WTC11 (cell line): ENCODE measurements around the gene CREB1. TPM values are rescaled to one million over a fixed set of nuclear protein-coding genes. Genes with fewer than 3 reads are reported as not detected.
"Not testable (repeated sequence)": the region's sequence is repeated elsewhere in the genome, so short reads cannot be mapped to it uniquely, and the experiment has no call there.

ENCODE experiments used
- ATAC-seq: fragments of 200-7000 bp; cut with Tn5 transposase; 2 replicates; pipeline ENCODE4 v1.10.0; 2021; ENCODE audit warnings: mild to moderate bottlenecking, moderate library complexity
- CTCF ChIA-PET: fragments of 300-600 bp; sonication (Branson Sonifier 250); formaldehyde crosslinking; loops from one replicate; lab custom pipeline; 2021; ENCODE audit warnings: antibody characterized with exemption; lab: Charles Lee
- POLR2A ChIA-PET: fragments of 350-600 bp; sonication (Branson Sonifier 250); formaldehyde crosslinking; loops from one replicate; lab custom pipeline; 2021; ENCODE audit warnings: antibody characterized with exemption; lab: Charles Lee
- DNase-seq: peaks from one replicate; pipeline ENCODE4 v3.0.0; 2021; ENCODE audit warnings: low spot score
- H3K27ac Mint-ChIP-seq: 2 replicates; pipeline ENCODE4 v1.8.0; 2021; ENCODE audit warnings: mixed read lengths
- H3K27me3 Mint-ChIP-seq: 2 replicates; pipeline ENCODE4 v1.8.0; 2021; ENCODE audit warnings: low read depth, mild to moderate bottlenecking, moderate library complexity, mixed read lengths
- H3K36me3 Mint-ChIP-seq: 2 replicates; pipeline ENCODE4 v1.8.0; 2021; ENCODE audit warnings: mixed read lengths
- H3K4me1 Mint-ChIP-seq: 2 replicates; pipeline ENCODE4 v1.8.0; 2022; ENCODE audit warnings: mixed read lengths
- H3K4me3 Mint-ChIP-seq: 2 replicates; pipeline ENCODE4 v1.8.0; 2021; ENCODE audit warnings: mild to moderate bottlenecking, moderate library complexity, mixed read lengths
- H3K9me3 Mint-ChIP-seq: 2 replicates; pipeline ENCODE4 v1.8.0; 2021; ENCODE audit warnings: mixed read lengths
- CBFB ChIP-seq: sonication (generic); formaldehyde crosslinking; IDR thresholded peaks from 2 replicates; pipeline ENCODE4 v1.8.1; 2022; ENCODE audit warnings: mild to moderate bottlenecking, low read depth, missing genetic modification reagents
- CDX4 ChIP-seq: fragments of 250-450 bp; sonication (Bioruptor Pico); IDR thresholded peaks from 2 replicates; pipeline ENCODE4 v1.9.0; 2021; ENCODE audit warnings: moderate library complexity, mild to moderate bottlenecking, inconsistent platforms, borderline replicate concordance
- E2F5 ChIP-seq: sonication (generic); formaldehyde crosslinking; IDR thresholded peaks from 2 replicates; pipeline ENCODE4 v1.8.1; 2022; ENCODE audit warnings: mild to moderate bottlenecking, moderate library complexity, missing genetic modification reagents
- FOXJ3 ChIP-seq: sonication (generic); formaldehyde crosslinking; IDR thresholded peaks from 2 replicates; pipeline ENCODE4 v1.9.0; 2021; ENCODE audit warnings: missing genetic modification reagents, mild to moderate bottlenecking, borderline replicate concordance
- JAZF1 ChIP-seq: fragments of 250-450 bp; sonication (Bioruptor Pico); IDR thresholded peaks from 2 replicates; pipeline ENCODE4 v1.9.0; 2021; ENCODE audit warnings: moderate library complexity, mild to moderate bottlenecking, inconsistent platforms
- KAT7 ChIP-seq: sonication (generic); formaldehyde crosslinking; IDR thresholded peaks from 2 replicates; pipeline ENCODE4 v1.8.1; 2023; ENCODE audit warnings: missing genetic modification reagents, mild to moderate bottlenecking, borderline replicate concordance
- MXD4 ChIP-seq: fragments of 250-450 bp; sonication (Bioruptor Pico); IDR thresholded peaks from 2 replicates; pipeline ENCODE4 v1.8.0; 2021; ENCODE audit warnings: mild to moderate bottlenecking, moderate library complexity, borderline replicate concordance
- NFE2L1 ChIP-seq: sonication (generic); formaldehyde crosslinking; IDR thresholded peaks from 2 replicates; pipeline ENCODE4 v1.8.1; 2023; ENCODE audit warnings: missing genetic modification reagents
- NR2C2 ChIP-seq: sonication (generic); formaldehyde crosslinking; IDR thresholded peaks from 2 replicates; pipeline ENCODE4 v1.8.0; 2022; ENCODE audit warnings: mild to moderate bottlenecking, missing genetic modification reagents
- RORB ChIP-seq: fragments of 250-450 bp; sonication (Bioruptor Pico); IDR thresholded peaks from 2 replicates; pipeline ENCODE4 v1.9.0; 2021; ENCODE audit warnings: mild to moderate bottlenecking
- SMAD4 ChIP-seq: sonication (generic); formaldehyde crosslinking; IDR thresholded peaks from 2 replicates; pipeline ENCODE4 v1.8.0; 2022; ENCODE audit warnings: mild to moderate bottlenecking, missing genetic modification reagents
- ZNF232 ChIP-seq: sonication (generic); formaldehyde crosslinking; IDR thresholded peaks from 2 replicates; pipeline ENCODE4 v1.8.0; 2022; ENCODE audit warnings: mild to moderate bottlenecking, missing genetic modification reagents
- ZNF317 ChIP-seq: sonication (generic); formaldehyde crosslinking; IDR thresholded peaks from 2 replicates; pipeline ENCODE4 v1.8.1; 2023; ENCODE audit warnings: low read depth, mild to moderate bottlenecking, moderate library complexity, missing genetic modification reagents, borderline replicate concordance
- total RNA-seq: library from RNA; stranded (reverse); gene quantifications from 3 replicates; pipeline ENCODE4 v1.2.3, GENCODE V29; 2021
- TF ChIP-seq, protein P1 (sequence below): fragments of 250-450 bp; sonication (Bioruptor Pico); IDR thresholded peaks from 2 replicates; pipeline ENCODE4 v1.8.0; 2021; ENCODE audit warnings: mild to moderate bottlenecking
- TF ChIP-seq, protein P2 (sequence below): sonication (generic); formaldehyde crosslinking; IDR thresholded peaks from 2 replicates; pipeline ENCODE4 v1.8.1; 2022; ENCODE audit warnings: low read depth, mild to moderate bottlenecking, moderate library complexity, missing genetic modification reagents, borderline replicate concordance
- TF ChIP-seq, protein P3 (sequence below): sonication (generic); formaldehyde crosslinking; IDR thresholded peaks from 2 replicates; pipeline ENCODE4 v1.8.0; 2023; ENCODE audit warnings: missing genetic modification reagents, mild to moderate bottlenecking, borderline replicate concordance
- TF ChIP-seq, protein P4 (sequence below): sonication (generic); formaldehyde crosslinking; IDR thresholded peaks from 2 replicates; pipeline ENCODE4 v1.8.1; 2023; ENCODE audit warnings: mild to moderate bottlenecking, missing genetic modification reagents, moderate library complexity
- TF ChIP-seq, protein P5 (sequence below): sonication (generic); formaldehyde crosslinking; IDR thresholded peaks from 2 replicates; pipeline ENCODE4 v1.8.0; 2022; ENCODE audit warnings: mild to moderate bottlenecking, missing genetic modification reagents

CREB1 gene
- total RNA-seq, 1 experiment from 2014 or later, result 97.7 TPM

GRCh38 chr2:207494137-207494536 lies 35.6 kb upstream of the CREB1 start:
- Mint-ChIP-seq H3K4me1 (peaks cover 20% of the 10 kb centered on the region), H3K4me3 (no peak overlapping the region)
- CTCF ChIA-PET, result no interaction called here

DNA sequence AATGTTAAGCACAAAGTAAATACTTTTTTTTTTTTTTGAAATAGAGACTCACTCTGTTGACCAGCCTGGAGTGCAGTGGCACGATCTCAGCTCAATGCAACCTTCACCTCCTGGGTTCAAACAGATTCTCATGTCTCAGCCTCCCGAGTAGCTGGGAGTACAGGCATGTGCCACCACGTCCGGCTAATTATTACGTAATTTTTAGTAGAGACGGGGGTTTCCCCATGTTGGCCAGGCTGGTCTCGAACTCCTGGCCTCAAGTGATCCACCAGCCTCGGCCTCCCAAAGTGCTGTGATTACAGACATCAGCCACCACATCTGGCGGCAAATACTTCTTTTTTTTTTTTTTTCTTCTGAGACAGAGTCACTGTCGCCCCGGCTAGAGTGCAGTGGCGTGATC lies 32.8 kb upstream of the CREB1 start:
- H3K4me3 Mint-ChIP-seq, ATAC-seq, POLR2A ChIA-PET, H3K27ac Mint-ChIP-seq, H3K36me3 Mint-ChIP-seq, H3K27me3 Mint-ChIP-seq, DNase-seq, H3K9me3 Mint-ChIP-seq: not testable (repeated sequence)
- peaks cover 33% of the 10 kb centered on the region for H3K4me1 Mint-ChIP-seq
- CTCF ChIA-PET, result interaction anchor here (0.9 kb wide), 1 partner anchor 15 kb away, joined by 3 read pairs; no protein-coding TSS in a partner anchor

More at GRCh38 chr2:207494137-207494536, 35.6 kb upstream of the CREB1 start:
- H3K27me3 Mint-ChIP-seq, result no peaks in the 10 kb centered on the region
- TF ChIP-seq, protein P1, sequence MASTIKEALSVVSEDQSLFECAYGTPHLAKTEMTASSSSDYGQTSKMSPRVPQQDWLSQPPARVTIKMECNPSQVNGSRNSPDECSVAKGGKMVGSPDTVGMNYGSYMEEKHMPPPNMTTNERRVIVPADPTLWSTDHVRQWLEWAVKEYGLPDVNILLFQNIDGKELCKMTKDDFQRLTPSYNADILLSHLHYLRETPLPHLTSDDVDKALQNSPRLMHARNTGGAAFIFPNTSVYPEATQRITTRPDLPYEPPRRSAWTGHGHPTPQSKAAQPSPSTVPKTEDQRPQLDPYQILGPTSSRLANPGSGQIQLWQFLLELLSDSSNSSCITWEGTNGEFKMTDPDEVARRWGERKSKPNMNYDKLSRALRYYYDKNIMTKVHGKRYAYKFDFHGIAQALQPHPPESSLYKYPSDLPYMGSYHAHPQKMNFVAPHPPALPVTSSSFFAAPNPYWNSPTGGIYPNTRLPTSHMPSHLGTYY (CRISPR knock-in tag), result no peak
- no peak for TF ChIP-seq SMAD4 (CRISPR knock-in tag)
- no peak for TF ChIP-seq RORB (CRISPR knock-in tag)
- TF ChIP-seq ZNF232 (CRISPR knock-in tag), result no peak
- TF ChIP-seq FOXJ3, result no peak
- no peak for TF ChIP-seq MXD4 (CRISPR knock-in tag)
- TF ChIP-seq, protein P2, sequence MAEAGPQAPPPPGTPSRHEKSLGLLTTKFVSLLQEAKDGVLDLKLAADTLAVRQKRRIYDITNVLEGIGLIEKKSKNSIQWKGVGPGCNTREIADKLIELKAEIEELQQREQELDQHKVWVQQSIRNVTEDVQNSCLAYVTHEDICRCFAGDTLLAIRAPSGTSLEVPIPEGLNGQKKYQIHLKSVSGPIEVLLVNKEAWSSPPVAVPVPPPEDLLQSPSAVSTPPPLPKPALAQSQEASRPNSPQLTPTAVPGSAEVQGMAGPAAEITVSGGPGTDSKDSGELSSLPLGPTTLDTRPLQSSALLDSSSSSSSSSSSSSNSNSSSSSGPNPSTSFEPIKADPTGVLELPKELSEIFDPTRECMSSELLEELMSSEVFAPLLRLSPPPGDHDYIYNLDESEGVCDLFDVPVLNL (CRISPR knock-in tag), result no peak
- TF ChIP-seq, protein P3, sequence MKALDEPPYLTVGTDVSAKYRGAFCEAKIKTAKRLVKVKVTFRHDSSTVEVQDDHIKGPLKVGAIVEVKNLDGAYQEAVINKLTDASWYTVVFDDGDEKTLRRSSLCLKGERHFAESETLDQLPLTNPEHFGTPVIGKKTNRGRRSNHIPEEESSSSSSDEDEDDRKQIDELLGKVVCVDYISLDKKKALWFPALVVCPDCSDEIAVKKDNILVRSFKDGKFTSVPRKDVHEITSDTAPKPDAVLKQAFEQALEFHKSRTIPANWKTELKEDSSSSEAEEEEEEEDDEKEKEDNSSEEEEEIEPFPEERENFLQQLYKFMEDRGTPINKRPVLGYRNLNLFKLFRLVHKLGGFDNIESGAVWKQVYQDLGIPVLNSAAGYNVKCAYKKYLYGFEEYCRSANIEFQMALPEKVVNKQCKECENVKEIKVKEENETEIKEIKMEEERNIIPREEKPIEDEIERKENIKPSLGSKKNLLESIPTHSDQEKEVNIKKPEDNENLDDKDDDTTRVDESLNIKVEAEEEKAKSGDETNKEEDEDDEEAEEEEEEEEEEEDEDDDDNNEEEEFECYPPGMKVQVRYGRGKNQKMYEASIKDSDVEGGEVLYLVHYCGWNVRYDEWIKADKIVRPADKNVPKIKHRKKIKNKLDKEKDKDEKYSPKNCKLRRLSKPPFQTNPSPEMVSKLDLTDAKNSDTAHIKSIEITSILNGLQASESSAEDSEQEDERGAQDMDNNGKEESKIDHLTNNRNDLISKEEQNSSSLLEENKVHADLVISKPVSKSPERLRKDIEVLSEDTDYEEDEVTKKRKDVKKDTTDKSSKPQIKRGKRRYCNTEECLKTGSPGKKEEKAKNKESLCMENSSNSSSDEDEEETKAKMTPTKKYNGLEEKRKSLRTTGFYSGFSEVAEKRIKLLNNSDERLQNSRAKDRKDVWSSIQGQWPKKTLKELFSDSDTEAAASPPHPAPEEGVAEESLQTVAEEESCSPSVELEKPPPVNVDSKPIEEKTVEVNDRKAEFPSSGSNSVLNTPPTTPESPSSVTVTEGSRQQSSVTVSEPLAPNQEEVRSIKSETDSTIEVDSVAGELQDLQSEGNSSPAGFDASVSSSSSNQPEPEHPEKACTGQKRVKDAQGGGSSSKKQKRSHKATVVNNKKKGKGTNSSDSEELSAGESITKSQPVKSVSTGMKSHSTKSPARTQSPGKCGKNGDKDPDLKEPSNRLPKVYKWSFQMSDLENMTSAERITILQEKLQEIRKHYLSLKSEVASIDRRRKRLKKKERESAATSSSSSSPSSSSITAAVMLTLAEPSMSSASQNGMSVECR (CRISPR knock-in tag), result no peak
- no peak for TF ChIP-seq CBFB
- TF ChIP-seq, protein P4, sequence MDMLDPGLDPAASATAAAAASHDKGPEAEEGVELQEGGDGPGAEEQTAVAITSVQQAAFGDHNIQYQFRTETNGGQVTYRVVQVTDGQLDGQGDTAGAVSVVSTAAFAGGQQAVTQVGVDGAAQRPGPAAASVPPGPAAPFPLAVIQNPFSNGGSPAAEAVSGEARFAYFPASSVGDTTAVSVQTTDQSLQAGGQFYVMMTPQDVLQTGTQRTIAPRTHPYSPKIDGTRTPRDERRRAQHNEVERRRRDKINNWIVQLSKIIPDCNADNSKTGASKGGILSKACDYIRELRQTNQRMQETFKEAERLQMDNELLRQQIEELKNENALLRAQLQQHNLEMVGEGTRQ, result no peak
- TF ChIP-seq ZNF317 (CRISPR knock-in tag), result no peak
- TF ChIP-seq KAT7 (CRISPR knock-in tag), result no peak
- TF ChIP-seq NR2C2 (CRISPR knock-in tag), result no peak
- no peak for TF ChIP-seq E2F5
- DNase-seq, result no peak
- ATAC-seq, result no peak
- H3K9me3 Mint-ChIP-seq, result no peaks in the 10 kb centered on the region
- no peaks in the 10 kb centered on the region for H3K36me3 Mint-ChIP-seq
- H3K27ac Mint-ChIP-seq, result no peak overlapping the region
- POLR2A ChIA-PET, result no interaction called here

DNA sequence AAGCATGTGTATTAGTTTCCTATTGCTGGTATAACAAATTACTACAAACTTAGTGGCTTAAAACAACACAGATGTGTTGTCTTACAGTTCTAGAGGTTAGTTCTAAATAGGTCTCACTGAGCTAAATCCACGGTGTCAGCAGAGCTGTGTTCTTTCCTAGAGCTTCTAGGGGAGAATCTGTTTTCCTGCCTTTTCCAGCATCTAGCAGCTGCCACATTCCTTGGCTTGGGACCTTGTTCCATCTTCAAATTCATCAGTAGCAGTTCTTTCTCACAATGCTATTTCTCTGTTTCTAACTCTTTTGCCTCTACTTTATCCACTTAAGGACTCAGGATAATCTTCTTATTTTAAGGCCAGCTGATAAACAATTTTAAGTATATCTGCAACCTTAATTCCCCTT lies 32.2 kb upstream of the CREB1 start:
- Mint-ChIP-seq H3K27me3 (no peaks in the 10 kb centered on the region), H3K36me3 (no peaks in the 10 kb centered on the region), H3K27ac (no peak overlapping the region), H3K4me1 (peaks cover 31% of the 10 kb centered on the region), H3K4me3 (no peak overlapping the region), H3K9me3 (no peaks in the 10 kb centered on the region)
- ChIA-PET POLR2A (no interaction called here), CTCF (no interaction called here)
- no peak for ATAC-seq
- DNase-seq, result no peak
- TF ChIP-seq CBFB, result no peak
- no peak for TF ChIP-seq JAZF1 (CRISPR knock-in tag)
- no peak for TF ChIP-seq CDX4 (CRISPR knock-in tag)
- TF ChIP-seq, protein P5, sequence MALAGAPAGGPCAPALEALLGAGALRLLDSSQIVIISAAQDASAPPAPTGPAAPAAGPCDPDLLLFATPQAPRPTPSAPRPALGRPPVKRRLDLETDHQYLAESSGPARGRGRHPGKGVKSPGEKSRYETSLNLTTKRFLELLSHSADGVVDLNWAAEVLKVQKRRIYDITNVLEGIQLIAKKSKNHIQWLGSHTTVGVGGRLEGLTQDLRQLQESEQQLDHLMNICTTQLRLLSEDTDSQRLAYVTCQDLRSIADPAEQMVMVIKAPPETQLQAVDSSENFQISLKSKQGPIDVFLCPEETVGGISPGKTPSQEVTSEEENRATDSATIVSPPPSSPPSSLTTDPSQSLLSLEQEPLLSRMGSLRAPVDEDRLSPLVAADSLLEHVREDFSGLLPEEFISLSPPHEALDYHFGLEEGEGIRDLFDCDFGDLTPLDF (CRISPR knock-in tag), result no peak
- no peak for TF ChIP-seq NFE2L1
